Measurements from ENCODE around the gene PKP3.

DNA sequence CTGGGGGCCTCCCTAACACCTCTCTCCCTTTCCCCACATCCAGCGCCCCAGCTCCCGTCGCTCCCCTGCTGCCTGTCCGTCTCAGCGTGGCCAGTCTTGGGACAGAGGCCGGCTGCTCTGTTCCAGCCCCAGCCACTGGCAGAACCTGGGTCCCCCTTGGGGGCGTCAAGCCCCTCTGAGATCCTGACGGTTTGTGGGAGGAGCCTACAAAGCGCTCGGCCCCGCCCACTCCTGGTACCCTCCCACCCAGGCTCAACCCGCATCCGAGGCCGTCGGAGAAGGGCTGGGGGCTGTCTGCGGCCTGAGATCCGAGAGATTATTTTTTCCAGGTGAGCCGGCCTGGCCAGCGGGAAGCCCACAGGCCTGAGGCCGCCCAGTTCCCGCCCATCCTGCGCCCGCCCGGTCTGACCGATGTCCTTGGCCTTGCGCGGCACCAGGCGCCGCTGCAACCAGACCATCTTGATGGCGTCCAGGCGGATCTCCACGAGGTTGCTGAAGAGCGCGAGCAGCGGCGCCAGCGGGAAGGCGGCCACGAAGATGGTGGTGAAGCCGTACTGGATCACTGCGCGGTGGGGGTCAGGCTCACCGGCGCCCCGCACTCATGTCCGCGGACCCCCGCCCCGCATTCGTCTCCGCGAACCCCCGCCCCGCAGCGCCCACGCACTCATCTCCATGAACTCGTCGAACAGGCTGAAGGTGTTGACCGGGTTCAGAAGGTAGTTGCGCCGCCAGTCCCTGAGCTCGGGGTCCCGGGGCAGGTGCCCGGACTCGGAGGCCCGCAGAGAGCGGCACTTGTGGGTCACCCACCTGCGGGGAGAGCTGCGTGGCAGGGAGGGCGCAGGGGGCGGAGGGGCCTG is 26.3 kb downstream of the PKP3 start:
- no peak for TF ChIP-seq CTCF (IDR thresholded peaks at IDR 0.05)
- no peak for TF ChIP-seq POLR2A (IDR thresholded peaks at IDR 0.05)
- no peak for TF ChIP-seq POLR2AphosphoS5 (IDR thresholded peaks at IDR 0.05; ENCODE audit: insufficient read depth in 1 of 2, low read depth in 1 of 2)

Data from vagina (tissue), 2 donors.